ENCODE measurements around the gene MPST.
"Not testable (repeated sequence)": the region's sequence is repeated elsewhere in the genome, so short reads cannot be mapped to it uniquely, and the experiment has no call there.

Gene MPST

GRCh38 chr22:37063431-37064420, 44.2 kb downstream of the MPST start:
- no peak for DNase-seq

GRCh38 chr22:37064553-37064952, 45.0 kb downstream of the MPST start:
- DNase-seq, result no peak

- no peak for DNase-seq
Measured at GRCh38 chr22:37065180-37065579, 45.6 kb downstream of the MPST start.

GRCh38 chr22:37065961-37066360, 46.4 kb downstream of the MPST start:
- DNase-seq, result no peak

- no peak for DNase-seq
Measured at GRCh38 chr22:37067428-37067827, 47.9 kb downstream of the MPST start.

GRCh38 chr22:37068859-37069258, 49.3 kb downstream of the MPST start:
- DNase-seq, result no peak

- DNase-seq, result no peak
Measured at GRCh38 chr22:37069319-37069718, 49.8 kb downstream of the MPST start.

GRCh38 chr22:37069719-37070118, 50.2 kb downstream of the MPST start:
- DNase-seq, result no peak

- DNase-seq, result no peak
Measured at GRCh38 chr22:37070334-37070733, 50.8 kb downstream of the MPST start.

- no peak for DNase-seq
Measured at GRCh38 chr22:37070744-37071143, 51.2 kb downstream of the MPST start.

- not testable (repeated sequence) for DNase-seq
Measured at GRCh38 chr22:37071850-37072592, 52.5 kb downstream of the MPST start.

- no peak for DNase-seq
Measured at GRCh38 chr22:37072673-37073072, 53.1 kb downstream of the MPST start.

GRCh38 chr22:37074537-37074936, 55.0 kb downstream of the MPST start:
- DNase-seq, result no peak

GRCh38 chr22:37075046-37075445, 55.5 kb downstream of the MPST start:
- no peak for DNase-seq

- DNase-seq, result no peak
Measured at GRCh38 chr22:37075822-37076433, 56.4 kb downstream of the MPST start.

GRCh38 chr22:37077802-37078448, 58.4 kb downstream of the MPST start:
- peak; percentile 88 for DNase-seq

GRCh38 chr22:37079158-37079557, 59.6 kb downstream of the MPST start:
- DNase-seq, result no peak
